Adrenal gland (tissue), 12 donors: ENCODE measurements around the gene ACOX3. TPM values are rescaled to one million over a fixed set of nuclear protein-coding genes. Genes with fewer than 3 reads are reported as not detected.

Experiments
- DNase-seq, 7 donors: peaks; one replicate each; pipeline ENCODE4 v3.0.0-alpha.2; 2019 to 2020
- H3K27ac ChIP-seq, 5 donors: fragments of 200-600 bp; sonication (generic) in 4 of 5; 1 replicate in 3 of 5; 2 replicates in 2 of 5; pipeline versions ENCODE4 v1.5.1 to v1.8.0; 2016 to 2020; ENCODE audit warnings: mild to moderate bottlenecking in 1 of 5
- H3K27me3 ChIP-seq: fragments of 200-600 bp; 2 replicates; pipeline ENCODE4 v1.8.0; 2021
- H3K36me3 ChIP-seq, 2 donors: fragments of 200-600 bp; replicated peaks in 1 of 2; 1 replicate in 1 of 2; 2 replicates in 1 of 2; pipeline versions ENCODE4 v1.5.1 to v1.8.0; 2018 to 2022
- H3K4me1 ChIP-seq, 2 donors: fragments of 200-600 bp; replicated peaks in 1 of 2; 1 replicate in 1 of 2; 2 replicates in 1 of 2; pipeline versions ENCODE4 v1.5.1 to v1.8.0; 2018 to 2021
- H3K4me3 ChIP-seq, 4 donors: fragments of 200-600 bp; sonication (generic) in 3 of 4; one replicate each; pipeline ENCODE4 v1.5.1; 2016 to 2018
- H3K9me3 ChIP-seq, 3 donors: fragments of 200-600 bp; sonication (generic) in 1 of 3; replicated peaks in 1 of 3; 1 replicate in 2 of 3; 2 replicates in 1 of 3; pipeline versions ENCODE4 v1.5.1 to v1.8.0; 2016 to 2021
- CTCF ChIP-seq, 6 experiments: fragments of 450-650 bp in 4 of 6; fragments of 200-600 bp in 2 of 6; sonication (generic) in 1 of 6; IDR thresholded peaks; 1 replicate in 5 of 6; 2 replicates in 1 of 6; pipeline versions ENCODE4 v1.5.1 to v1.8.0; 2016 to 2021; ENCODE audit warnings: antibody characterized with exemption in 6 of 6, mild to moderate bottlenecking in 2 of 6, moderate library complexity in 1 of 6
- POLR2A ChIP-seq, 2 donors: fragments of 450-650 bp; IDR thresholded peaks; one replicate each; pipeline ENCODE4 v1.6.1; 2017; ENCODE audit warnings: antibody characterized with exemption in 2 of 2, mild to moderate bottlenecking in 2 of 2, moderate library complexity in 1 of 2
- WGBS, 4 donors: extraction: QIAGEN DNeasy Blood & Tissue Kit in 2 of 4; methylation state at CpG; one replicate each; pipeline versions ENCODE4 v1.1.5 to v1.1.7; 2013 to 2017; 5-methylcytosine and 5-hydroxymethylcytosine counted together
- intact Hi-C, 2 donors: fragments of 100-400 bp; cut with DNase I; formaldehyde crosslinking; loops; one replicate each; pipeline versions ENCODE4 v1.14.1 to v1.15.0; 2022 to 2023
- polyA plus RNA-seq, 3 donors: library from polyadenylated mRNA; stranded (reverse); fragments of 200-250 nt in 2 of 3; fragments of 350-450 nt in 1 of 3; fragmentation: Illumina TruSeq in 1 of 3; extraction: RNeasy Lipid Tissue Mini Kit (QIAGEN cat#74804) in 1 of 3; gene quantifications; one replicate each; pipeline ENCODE4 v1.2.3, GENCODE V29; 2013 to 2014
- total RNA-seq, 9 donors: library from RNA; depleted of rRNA in 4 of 9; stranded (reverse); fragments of >200 nt in 4 of 9; fragments of 120-200 nt in 1 of 9; fragmentation: NEBNext Ultra II Directional in 1 of 9; extraction: Animal tissue kit (Norgen Biotek cat#: 25700) in 1 of 9; gene quantifications; one replicate each; pipeline versions ENCODE4 v1.1.0 to v1.2.4, GENCODE V29; 2013 to 2023
- donor health status: healthy with polysubstance abuse.
- donor health status: Bipolar disorder and iron deficiency.
- donor health status: DM: yes; HTN: yes; CAD: no.
- donor health status: DM: no; HTN: no; CAD: no.
- donor health status: DM: no; HTN: no; CAD: no.
- donor health status: DM: yes; HTN: yes; CAD: no.

Gene ACOX3
- total and polyA plus RNA-seq, 12 donors = 10.4 to 44.2 (median 26.3) TPM

DNA sequence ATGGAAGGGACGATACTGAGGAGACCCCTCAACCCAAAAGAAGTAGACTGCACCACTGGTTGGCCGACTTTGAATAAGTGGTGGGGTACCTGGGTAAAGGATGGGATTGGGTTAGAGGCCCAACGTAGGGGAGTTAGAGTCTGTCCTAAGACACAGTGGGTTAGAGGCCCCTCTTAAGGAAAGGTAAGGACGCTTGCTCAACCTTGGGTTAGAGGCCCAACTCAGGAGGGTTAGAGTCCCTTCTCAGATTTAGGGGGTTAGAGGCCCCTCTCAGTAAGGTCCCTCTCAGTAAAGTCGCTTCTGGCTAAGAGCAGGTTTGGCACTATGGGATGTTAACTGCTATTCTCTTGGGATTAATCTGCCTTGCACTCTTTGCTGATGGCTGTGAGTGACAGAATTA, 81.3 kb downstream of the ACOX3 start:
- no peak for DNase-seq
- no peaks in the 10 kb centered on the region for H3K36me3 ChIP-seq
- intact Hi-C loops = no loop called here
- 49 to 86% (median 74%) methylated on average over 5 of the region's 5 CpGs for WGBS, 4 donors
- H3K27ac ChIP-seq = no peak overlapping the region
- no peak overlapping the region for H3K4me3 ChIP-seq
- H3K4me1 ChIP-seq = no peaks in the 10 kb centered on the region
- H3K27me3 ChIP-seq = no peaks in the 10 kb centered on the region
- TF ChIP-seq CTCF (IDR thresholded peaks at IDR 0.05) = no peak
- H3K9me3 ChIP-seq = no peaks in the 10 kb centered on the region

GRCh38 chr4:8356856-8357255, 83.7 kb downstream of the ACOX3 start:
- 78 to 84% (median 80%) methylated on average over 8 of the region's 8 CpGs for WGBS, 4 donors
- Histone ChIP-seq H3K4me3 (no peak overlapping the region), H3K36me3 (no peaks in the 10 kb centered on the region), H3K27me3 (no peaks in the 10 kb centered on the region), H3K27ac (no peak overlapping the region), H3K4me1 (no peaks in the 10 kb centered on the region), H3K9me3 (no peaks in the 10 kb centered on the region)
- DNase-seq = no peak
- intact Hi-C loops = no loop called here
- TF ChIP-seq CTCF (IDR thresholded peaks at IDR 0.05) (no peak), POLR2A (IDR thresholded peaks at IDR 0.05) (no peak)

DNA sequence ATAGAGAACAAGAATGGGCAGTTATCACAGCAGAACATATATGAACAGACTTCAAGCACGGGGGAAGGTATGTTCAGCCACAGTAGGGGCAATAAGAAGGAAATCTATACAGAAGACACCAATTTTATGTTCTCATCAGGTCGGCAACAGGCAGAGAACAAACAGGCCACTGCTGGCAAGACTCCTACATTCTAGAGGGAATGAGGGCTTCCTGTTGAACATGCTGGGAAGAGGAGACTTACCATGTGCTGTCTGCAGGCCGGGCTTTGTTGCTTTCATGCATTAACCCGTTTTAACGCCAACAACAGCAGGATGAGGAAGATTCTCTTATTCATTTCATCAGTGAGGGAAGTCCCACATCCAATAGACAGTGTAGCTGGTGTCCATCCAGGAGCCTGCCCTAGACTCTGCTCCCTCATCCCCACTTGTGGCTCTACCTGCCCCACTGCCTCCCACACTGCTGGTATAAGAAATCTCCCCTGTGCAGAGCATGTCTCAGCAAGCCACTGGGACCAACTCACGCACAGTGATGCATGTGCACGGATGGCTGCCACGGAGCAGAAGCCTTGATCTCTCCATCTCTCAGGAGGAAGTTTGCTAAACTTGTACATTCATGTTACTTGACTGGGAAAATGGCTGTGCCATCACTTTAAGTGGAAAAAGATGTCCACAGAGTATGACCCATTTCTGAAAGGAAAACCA, 84.5 kb downstream of the ACOX3 start:
- intact Hi-C loops = no loop called here
- no peak overlapping the region for H3K27ac ChIP-seq
- no peaks in the 10 kb centered on the region for H3K9me3 ChIP-seq
- H3K36me3 ChIP-seq = no peaks in the 10 kb centered on the region
- TF ChIP-seq CTCF (IDR thresholded peaks at IDR 0.05) (no peak), POLR2A (IDR thresholded peaks at IDR 0.05) (no peak)
- DNase-seq = peak in 1 of 7 donors; percentile 12
- no peaks in the 10 kb centered on the region for H3K4me1 ChIP-seq
- H3K27me3 ChIP-seq = no peaks in the 10 kb centered on the region
- no peak overlapping the region for H3K4me3 ChIP-seq
- 65 to 70% (median 68%) methylated on average over 6 to 8 of the region's 8 CpGs for WGBS, 4 donors

GRCh38 chr4:8355306-8355705, 85.2 kb downstream of the ACOX3 start:
- Histone ChIP-seq H3K4me3 (no peak overlapping the region), H3K27me3 (no peaks in the 10 kb centered on the region), H3K9me3 (no peaks in the 10 kb centered on the region), H3K4me1 (no peaks in the 10 kb centered on the region), H3K36me3 (no peaks in the 10 kb centered on the region), H3K27ac (no peak overlapping the region)
- no peak for TF ChIP-seq CTCF (IDR thresholded peaks at IDR 0.05)
- no peak for TF ChIP-seq POLR2A (IDR thresholded peaks at IDR 0.05)
- DNase-seq = no peak
- intact Hi-C loops = no loop called here
- WGBS, 4 donors = 73 to 82% (median 76%) methylated on average over 6 of the region's 6 CpGs
